IMR-90 (cell line): ENCODE data around the gene TCP11L1. TPM values are rescaled to one million over a fixed set of nuclear protein-coding genes. Genes with fewer than 3 reads are reported as not detected.

ENCODE experiments used
- ATAC-seq: fragments of 200-7000 bp; cut with Tn5 transposase; 2 replicates; pipeline ENCODE4 v1.9.1; 2020; ENCODE audit warnings: low read depth, mild to moderate bottlenecking, moderate library complexity
- BruUV-seq: library from RNA; stranded (reverse); fragments of 400-500 nt; replicated peaks from 2 replicates; lab custom pipeline; 2021; lab: Mats Ljungman, UMichigan
- CTCF ChIA-PET: fragments of 300-600 bp; formaldehyde crosslinking; extraction: SDS; loops from one replicate; lab custom pipeline; 2021; ENCODE audit warnings: antibody characterized with exemption; lab: Yijun Ruan, JAX
- POLR2A ChIA-PET: fragments of 300-600 bp; sonication (Branson Sonifier 250); formaldehyde crosslinking; loops from one replicate; lab custom pipeline; 2022; ENCODE audit warnings: antibody characterized with exemption; ENCODE audit not compliant: unreplicated experiment; lab: Charles Lee
- DNase-seq: peaks from one replicate; pipeline ENCODE4 v3.0.0; 2013
- H2AFZ ChIP-seq: replicated peaks from 2 replicates; pipeline ENCODE3; 2013; ENCODE audit warnings: low read length, mild to moderate bottlenecking; ENCODE audit not compliant: poor library complexity
- H2AK5ac ChIP-seq: 2 replicates; pipeline ENCODE4 v1.6.1; 2013; ENCODE audit warnings: low read depth, low read length, inconsistent platforms
- H2AK9ac ChIP-seq: replicated peaks from 2 replicates; pipeline ENCODE3; 2013; ENCODE audit warnings: mild to moderate bottlenecking, low read depth, low read length, moderate library complexity; ENCODE audit not compliant: poor library complexity
- H2BK120ac ChIP-seq: 2 replicates; pipeline ENCODE4 v1.6.1; 2013; ENCODE audit warnings: low read depth, low read length, inconsistent platforms
- H2BK15ac ChIP-seq: 3 replicates; pipeline ENCODE4 v1.6.1; 2013; ENCODE audit warnings: low read depth, low read length, inconsistent platforms
- H2BK20ac ChIP-seq: 2 replicates; pipeline ENCODE4 v1.6.1; 2013; ENCODE audit warnings: low read depth, mild to moderate bottlenecking, inconsistent platforms, low read length, moderate library complexity
- H2BK5ac ChIP-seq: 2 replicates; pipeline ENCODE4 v1.6.1; 2013; ENCODE audit warnings: mild to moderate bottlenecking, low read depth, low read length, inconsistent platforms; ENCODE audit not compliant: poor library complexity, severe bottlenecking
- H3K14ac ChIP-seq: replicated peaks from 2 replicates; pipeline ENCODE4 v1.6.1; 2013; ENCODE audit warnings: low read depth, low read length, inconsistent platforms
- H3K18ac ChIP-seq: 2 replicates; pipeline ENCODE4 v1.6.1; 2013; ENCODE audit warnings: low read depth, low read length, control low read depth
- H3K23ac ChIP-seq: 2 replicates; pipeline ENCODE4 v1.6.1; 2013; ENCODE audit warnings: low read depth, low read length, inconsistent platforms
- H3K27ac ChIP-seq: 2 replicates; pipeline ENCODE4 v1.5.1; 2013; ENCODE audit warnings: mild to moderate bottlenecking, control low read depth, low read length; ENCODE audit not compliant: insufficient read depth
- H3K27me3 ChIP-seq: 2 replicates; pipeline ENCODE4 v1.6.1; 2013; ENCODE audit warnings: low read length; ENCODE audit not compliant: control insufficient read depth, insufficient read depth
- H3K36me3 ChIP-seq: 2 replicates; pipeline ENCODE4 v1.6.1; 2013; ENCODE audit warnings: low read length, mixed read lengths; ENCODE audit not compliant: control insufficient read depth, insufficient read depth
- H3K4ac ChIP-seq: 2 replicates; pipeline ENCODE4 v1.6.1; 2013; ENCODE audit warnings: low read depth, low read length, inconsistent platforms
- H3K4me1 ChIP-seq: 2 replicates; pipeline ENCODE4 v1.6.1; 2013; ENCODE audit warnings: low read length, mixed read lengths; ENCODE audit not compliant: control insufficient read depth, insufficient read depth
- H3K4me2 ChIP-seq: 2 replicates; pipeline ENCODE4 v1.6.1; 2013; ENCODE audit warnings: low read depth, mild to moderate bottlenecking, control low read depth, low read length, moderate library complexity
- H3K4me3 ChIP-seq: 2 replicates; pipeline ENCODE4 v1.5.1; 2013; ENCODE audit warnings: low read depth, mild to moderate bottlenecking, control low read depth, low read length, moderate library complexity; ENCODE audit not compliant: insufficient read depth
- H3K56ac ChIP-seq: 2 replicates; pipeline ENCODE4 v1.6.1; 2013; ENCODE audit warnings: low read length, inconsistent platforms; ENCODE audit not compliant: insufficient read depth; ENCODE audit errors: extremely low read depth
- H3K79me1 ChIP-seq, 2 experiments: 2 replicates each; pipeline ENCODE4 v1.6.1; 2013; ENCODE audit warnings: low read length in 2 of 2, inconsistent platforms in 1 of 2, low read depth in 1 of 2
- H3K9ac ChIP-seq: 2 replicates; pipeline ENCODE4 v1.6.1; 2013; ENCODE audit warnings: low read depth, low read length, control low read depth
- H3K9me1 ChIP-seq: 2 replicates; pipeline ENCODE4 v1.6.1; 2013; ENCODE audit warnings: low read length, inconsistent platforms; ENCODE audit not compliant: insufficient read depth
- H3K9me3 ChIP-seq: 2 replicates; pipeline ENCODE4 v1.6.1; 2013; ENCODE audit warnings: low read length; ENCODE audit not compliant: control insufficient read depth, insufficient read depth
- H4K20me1 ChIP-seq: 2 replicates; pipeline ENCODE4 v1.6.1; 2013; ENCODE audit warnings: low read length, inconsistent platforms; ENCODE audit not compliant: insufficient read depth
- H4K5ac ChIP-seq: 2 replicates; pipeline ENCODE4 v1.6.1; 2013; ENCODE audit warnings: mild to moderate bottlenecking, low read depth, low read length, control low read depth
- H4K8ac ChIP-seq, 2 experiments: 2 replicates each; pipeline ENCODE4 v1.6.1; 2013; ENCODE audit warnings: low read depth in 2 of 2, low read length in 2 of 2, control low read depth in 1 of 2, inconsistent platforms in 1 of 2
- H4K91ac ChIP-seq: 2 replicates; pipeline ENCODE4 v1.6.1; 2013; ENCODE audit warnings: low read depth, low read length, inconsistent platforms; ENCODE audit not compliant: insufficient read depth
- RCOR1 ChIP-seq: IDR thresholded peaks from 2 replicates; pipeline ENCODE4 v1.6.1; 2012; ENCODE audit warnings: mild to moderate bottlenecking, low read length, improper control_type of control experiment; ENCODE audit not compliant: insufficient replicate concordance
- WGBS, 2 experiments: methylation state at CpG; one replicate each; pipeline versions ENCODE4 v1.1.5 to v1.1.7; 2013; ENCODE audit warnings: missing lambda C conversion rate in 2 of 2; ENCODE audit not compliant: insufficient read length in 1 of 2; ENCODE audit errors: extremely low coverage in 2 of 2; 5-methylcytosine and 5-hydroxymethylcytosine counted together
- dilution Hi-C: fragments of 300-500 bp; cut with HindIII; formaldehyde crosslinking; loops from one replicate; pipeline ENCODE4 v1.14.3; 2018; ENCODE audit warnings: low sequenced_read_pairs; ENCODE audit not compliant: unreplicated experiment
- in situ Hi-C: fragments of 300-500 bp; cut with MboI; formaldehyde crosslinking; loops from 3 replicates; pipeline ENCODE4 v1.14.3; 2019; ENCODE audit warnings: low sequenced_read_pairs, inconsistent platforms, mixed read lengths
- intact Hi-C: fragments of 100-400 bp; cut with micrococcal nuclease; formaldehyde crosslinking; loops from 2 replicates; pipeline ENCODE4 v1.10.0; 2022
- polyA plus RNA-seq, 3 experiments: library from polyadenylated mRNA; depleted of rRNA; stranded (reverse); fragments of >200 nt; gene quantifications; 2 replicates each; pipeline ENCODE4 v1.2.3, GENCODE V29; 2012; ENCODE audit warnings: low replicate concordance in 1 of 3
- total RNA-seq: library from RNA; depleted of rRNA; stranded (reverse); fragments of >200 nt; gene quantifications from 2 replicates; pipeline ENCODE4 v1.2.3, GENCODE V29; 2012

Gene TCP11L1
- total and polyA plus RNA-seq, 2 of the 4 experiments (the other 2 are of a cell fraction), result 13.9 to 17.4 TPM

DNA sequence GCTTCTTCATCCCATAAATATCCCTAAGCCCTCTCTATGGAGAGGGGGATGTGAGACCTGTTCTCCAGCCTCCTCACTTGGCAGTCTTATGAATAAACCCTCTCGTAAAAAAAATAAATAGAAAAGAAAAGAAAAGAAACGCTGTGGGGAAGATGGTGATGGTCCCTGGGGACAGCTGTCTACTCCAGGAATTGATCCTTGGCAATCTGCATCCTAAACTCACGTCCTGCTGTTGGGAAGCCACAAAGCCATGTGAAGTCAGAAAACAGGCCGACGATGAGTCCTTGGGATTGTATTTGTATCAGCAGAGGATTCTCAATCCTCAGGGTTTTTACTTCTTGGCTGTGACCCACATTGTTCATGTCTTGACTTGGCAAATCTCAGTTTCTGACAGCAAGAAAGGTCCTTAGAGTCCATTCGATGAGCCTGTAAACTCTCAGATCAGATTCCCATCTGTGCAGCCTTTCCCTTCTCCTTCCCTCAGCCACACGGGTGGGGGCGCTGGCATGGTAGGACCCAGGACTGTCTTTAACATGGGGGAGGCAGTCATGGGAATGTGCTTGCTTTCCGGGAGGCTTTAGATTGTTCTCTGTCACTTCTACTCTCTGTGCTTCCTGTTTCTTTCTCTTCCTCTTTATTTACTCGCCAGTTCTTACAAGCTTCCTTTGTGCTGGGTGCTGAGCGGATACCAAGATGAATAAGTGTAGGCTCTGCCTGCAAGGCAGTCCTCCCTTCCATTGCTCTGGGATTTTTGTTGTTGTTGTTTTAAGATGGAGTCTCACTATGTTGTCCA is 24.9 kb downstream of the TCP11L1 start:
- H2BK120ac ChIP-seq, result no peak overlapping the region
- no peak overlapping the region for H3K23ac ChIP-seq
- no peak overlapping the region for H3K9ac ChIP-seq
- ATAC-seq, result no peak
- H3K27me3 ChIP-seq, result no peaks in the 10 kb centered on the region
- POLR2A ChIA-PET, result no interaction called here
- no peak overlapping the region for H3K4me2 ChIP-seq
- H4K20me1 ChIP-seq, result no peaks in the 10 kb centered on the region
- DNase-seq, result no peak
- no peak overlapping the region for H4K8ac ChIP-seq
- intact Hi-C loops (loop anchor here (5.0 kb wide), 1 partner anchor 172 kb away; the partner anchor contains the start of gene QSER1), in situ Hi-C loops (loop anchor here (5.0 to 25.0 kb wide), 3 partner anchors 107 to 477 kb away; partner anchors contain the start of genes EIF3M and PRRG4), dilution Hi-C loops (no loop called here)
- no TSS peak for BruUV-seq
- H2BK5ac ChIP-seq, result no peak overlapping the region
- H3K4me1 ChIP-seq, result peaks cover 7% of the 10 kb centered on the region; the same call in 1 of the 2 replicates
- no peak overlapping the region for H2BK20ac ChIP-seq
- no peaks in the 10 kb centered on the region for H3K9me3 ChIP-seq
- no peak overlapping the region for H3K27ac ChIP-seq
- H3K18ac ChIP-seq, result no peak overlapping the region
- H3K56ac ChIP-seq, result no peak overlapping the region
- H3K14ac ChIP-seq, result no peak overlapping the region; the same call in 1 of the 2 replicates
- no peak for TF ChIP-seq RCOR1
- H4K5ac ChIP-seq, result no peak overlapping the region
- no peak overlapping the region for H2AK5ac ChIP-seq
- CTCF ChIA-PET, result interaction anchor here (0.6 to 2.6 kb wide), 4 partner anchors 60 to 108 kb away, joined by 3 to 16 read pairs (median 10); no protein-coding TSS in a partner anchor
- 0 out of 2 replicates have a peak, but pooled peaks cover 16% of the 10 kb centered on the region for H3K9me1 ChIP-seq
- WGBS, 2 experiments, result 94% methylated on average over 3 of the region's 11 CpGs; no CpG with 5 or more reads in 1 of the 2 experiments
- peaks cover 0 to 12% of the 10 kb centered on the region in 2 experiments; a peak in 2 of 4 replicates for H3K79me1 ChIP-seq
- H3K4me3 ChIP-seq, result no peak overlapping the region
- no peak overlapping the region for H4K91ac ChIP-seq
- no peak overlapping the region for H2BK15ac ChIP-seq
- H2AFZ ChIP-seq, result no peak overlapping the region
- H2AK9ac ChIP-seq, result no peak overlapping the region
- H3K36me3 ChIP-seq, result peaks cover 37% of the 10 kb centered on the region
- H3K4ac ChIP-seq, result no peak overlapping the region; the same call in 1 of the 2 replicates
